K562 (cell line): ENCODE results near the gene AKT3.

Source experiments
- CTCF ChIP-seq, 3 experiments: IDR thresholded peaks in 2 of 3; conservative IDR thresholded peaks in 1 of 3; 2 replicates each; pipeline ENCODE4 v1.5.1; 2011 to 2012; ENCODE audit warnings: low read length in 3 of 3, mild to moderate bottlenecking in 3 of 3, control low read depth in 2 of 3, improper control_type of control experiment in 1 of 3, inconsistent platforms in 1 of 3, low read depth in 1 of 3, mixed read lengths in 1 of 3, moderate library complexity in 1 of 3; ENCODE audit not compliant: insufficient read depth in 2 of 3
- ETV5 ChIP-seq: sonication (generic); formaldehyde crosslinking; IDR thresholded peaks from 2 replicates; pipeline ENCODE4 v1.4.0; 2020; ENCODE audit warnings: low read depth, mild to moderate bottlenecking, missing genetic modification reagents
- EZH2 ChIP-seq: IDR thresholded peaks from 2 replicates; pipeline ENCODE4 v1.6.1; 2012; ENCODE audit warnings: low read depth, mild to moderate bottlenecking, inconsistent platforms, low read length, borderline replicate concordance
- HDAC6 ChIP-seq: IDR thresholded peaks from 2 replicates; pipeline ENCODE4 v1.6.1; 2012; ENCODE audit warnings: low read depth, mild to moderate bottlenecking, control low read depth, inconsistent platforms, low read length, moderate library complexity
- KLF13 ChIP-seq: fragments of 450-650 bp; IDR thresholded peaks from 2 replicates; pipeline ENCODE4 v1.6.1; 2016; ENCODE audit warnings: missing genetic modification characterization, low read depth, mild to moderate bottlenecking, missing compliant biosample characterization, moderate library complexity, borderline replicate concordance
- MAFG ChIP-seq: fragments of 450-650 bp; conservative IDR thresholded peaks from 2 replicates; pipeline ENCODE4 v1.6.1; 2016; ENCODE audit warnings: missing genetic modification characterization, missing compliant biosample characterization
- SP1 ChIP-seq: sonication (generic); formaldehyde crosslinking; IDR thresholded peaks from 2 replicates; pipeline ENCODE4 v1.8.1; 2022; ENCODE audit warnings: mild to moderate bottlenecking, missing genetic modification reagents
- TFE3 ChIP-seq: fragments of 450-650 bp; formaldehyde crosslinking; IDR thresholded peaks from 2 replicates; pipeline ENCODE4 v1.4.0; 2020; ENCODE audit warnings: mild to moderate bottlenecking, mixed read lengths
- THAP7 ChIP-seq: fragments of 250-450 bp; sonication (Bioruptor Pico); IDR thresholded peaks from 2 replicates; pipeline ENCODE4 v1.5.0; 2021
- U2AF1 ChIP-seq: fragments of 200-400 bp; formaldehyde crosslinking; optimal IDR thresholded peaks from 2 replicates; pipeline ENCODE3; 2017; ENCODE audit warnings: mild to moderate bottlenecking, low read depth, low read length, moderate library complexity
- WHSC1 ChIP-seq: IDR thresholded peaks from one replicate; pipeline ENCODE4 v1.6.1; 2012; ENCODE audit warnings: low read length, control low read depth, inconsistent platforms
- ZNF121 ChIP-seq: sonication (generic); formaldehyde crosslinking; conservative IDR thresholded peaks from 2 replicates; pipeline ENCODE4 v1.8.0; 2022; ENCODE audit warnings: missing genetic modification reagents

- TF ChIP-seq MAFG (tag) = no peak
- no peak for TF ChIP-seq TFE3
- TF ChIP-seq U2AF1 = no peak
- no peak for TF ChIP-seq CTCF (IDR thresholded peaks at IDR 0.05 in 2 of 3, conservative IDR thresholded peaks at IDR 0.05 in 1 of 3; ENCODE audit: insufficient read depth in 2 of 3, low read depth in 1 of 3, low read length in 3 of 3)
- TF ChIP-seq SP1 (CRISPR knock-in tag) = no peak
- no peak for TF ChIP-seq HDAC6
- no peak for TF ChIP-seq THAP7 (CRISPR knock-in tag)
- TF ChIP-seq EZH2 = no peak
- no peak for TF ChIP-seq WHSC1
- TF ChIP-seq ZNF121 (CRISPR knock-in tag) = no peak
- no peak for TF ChIP-seq ETV5 (CRISPR knock-in tag)
- TF ChIP-seq KLF13 = no peak
Observed at GRCh38 chr1:243628476-243628907, 221.6 kb downstream of the AKT3 start.
